H1 (cell line): ENCODE data around the gene LHFPL2. TPM values are rescaled to one million over a fixed set of nuclear protein-coding genes. Genes with fewer than 3 reads are reported as not detected.
A peak's percentile ranks its signal among the peaks of the same experiment; 100 is the strongest.

Source experiments
- CTCF ChIA-PET: fragments of 300-600 bp; sonication (Branson Sonifier 250); formaldehyde crosslinking; loops from one replicate; lab custom pipeline; 2021; ENCODE audit not compliant: partially characterized antibody; lab: Charles Lee
- POLR2A ChIA-PET: fragments of 300-600 bp; sonication (Branson Sonifier 250); formaldehyde crosslinking; loops from one replicate; lab custom pipeline; 2021; ENCODE audit warnings: inconsistent platforms; ENCODE audit not compliant: partially characterized antibody; lab: Charles Lee
- DNase-seq, 2 experiments: peaks; one replicate each; pipeline versions ENCODE4 v3.0.0 to v3.0.0-alpha.2; 2010 to 2022; ENCODE audit warnings: low spot score in 2 of 2, low read depth in 1 of 2, mixed read lengths in 1 of 2
- FAIRE-seq: peaks from 2 replicates; lab custom pipeline; 2011; peaks lifted over from hg19 to GRCh38; lab: Jason Lieb, UNC
- H2AFZ ChIP-seq: 2 replicates; pipeline ENCODE4 v1.8.1; 2012; ENCODE audit warnings: low read length, inconsistent platforms
- H2AK5ac ChIP-seq: 2 replicates; pipeline ENCODE4 v1.6.1; 2013; ENCODE audit warnings: low read depth, low read length
- H2BK120ac ChIP-seq: replicated peaks from 2 replicates; pipeline ENCODE3; 2013; ENCODE audit warnings: low read depth, low read length, inconsistent platforms
- H2BK12ac ChIP-seq: 2 replicates; pipeline ENCODE4 v1.6.1; 2013; ENCODE audit warnings: low read depth, low read length
- H2BK15ac ChIP-seq: 2 replicates; pipeline ENCODE4 v1.6.1; 2013; ENCODE audit warnings: low read length
- H2BK20ac ChIP-seq: 2 replicates; pipeline ENCODE4 v1.6.1; 2013; ENCODE audit warnings: low read length
- H2BK5ac ChIP-seq: 2 replicates; pipeline ENCODE4 v1.6.1; 2013; ENCODE audit warnings: low read depth, low read length
- H3K14ac ChIP-seq: 2 replicates; pipeline ENCODE4 v1.6.1; 2013; ENCODE audit warnings: inconsistent platforms; ENCODE audit not compliant: insufficient read length
- H3K18ac ChIP-seq: 2 replicates; pipeline ENCODE4 v1.6.1; 2013; ENCODE audit warnings: low read length; ENCODE audit errors: extremely low read depth
- H3K23ac ChIP-seq: 2 replicates; pipeline ENCODE4 v1.6.1; 2013; ENCODE audit warnings: inconsistent platforms; ENCODE audit not compliant: insufficient read length
- H3K23me2 ChIP-seq: 2 replicates; pipeline ENCODE4 v1.6.1; 2013; ENCODE audit warnings: low read depth, low read length
- H3K27ac ChIP-seq: 2 replicates; pipeline ENCODE4 v1.6.1; 2011; ENCODE audit warnings: low read depth, low read length, inconsistent platforms
- H3K27me3 ChIP-seq, 4 experiments: replicated peaks in 1 of 4; 1 replicate in 1 of 4; 2 replicates in 3 of 4; pipeline versions ENCODE4 v1.6.1 to v1.8.1; 2011 to 2013; ENCODE audit warnings: low read length in 3 of 4, mild to moderate bottlenecking in 3 of 4, inconsistent platforms in 2 of 4, mixed read lengths in 2 of 4, moderate library complexity in 1 of 4; ENCODE audit not compliant: control insufficient read depth in 3 of 4, insufficient read depth in 3 of 4; ENCODE audit errors: extremely low read depth in 1 of 4
- H3K36me3 ChIP-seq, 4 experiments: 2 replicates each; pipeline versions ENCODE4 v1.6.1 to v1.8.1; 2011 to 2013; ENCODE audit warnings: mild to moderate bottlenecking in 4 of 4, low read length in 3 of 4, moderate library complexity in 2 of 4, control low read depth in 1 of 4, inconsistent platforms in 1 of 4; ENCODE audit not compliant: insufficient read depth in 4 of 4, control insufficient read depth in 2 of 4
- H3K4ac ChIP-seq: replicated peaks from 2 replicates; pipeline ENCODE3; 2013; ENCODE audit warnings: low read length, low read depth, mixed read lengths, inconsistent platforms; ENCODE audit not compliant: insufficient read length
- H3K4me1 ChIP-seq, 4 experiments: replicated peaks in 1 of 4; 1 replicate in 1 of 4; 2 replicates in 3 of 4; pipeline versions ENCODE4 v1.6.1 to v1.8.1; 2011 to 2013; ENCODE audit warnings: low read length in 3 of 4, inconsistent platforms in 2 of 4, mixed read lengths in 1 of 4; ENCODE audit not compliant: insufficient read depth in 4 of 4, control insufficient read depth in 3 of 4
- H3K4me2 ChIP-seq, 2 experiments: 2 replicates each; pipeline versions ENCODE4 v1.6.1 to v1.8.1; 2011 to 2013; ENCODE audit warnings: low read depth in 2 of 2, low read length in 2 of 2, control low read depth in 1 of 2, inconsistent platforms in 1 of 2, mild to moderate bottlenecking in 1 of 2; ENCODE audit not compliant: insufficient read depth in 1 of 2
- H3K4me3 ChIP-seq, 4 experiments: fragments of 200-600, 300-600 bp in 1 of 4; sonication (generic), shearing (Covaris generic), sonication (Bioruptor Twin) in 1 of 4; 2 replicates each; pipeline versions ENCODE4 v1.5.1 to v1.8.1; 2011 to 2016; ENCODE audit warnings: low read length in 4 of 4, low read depth in 3 of 4, control low read depth in 2 of 4, inconsistent platforms in 2 of 4, mild to moderate bottlenecking in 2 of 4, mixed read lengths in 1 of 4, moderate library complexity in 1 of 4; ENCODE audit not compliant: insufficient read depth in 2 of 4; ENCODE audit errors: extremely low read depth in 1 of 4
- H3K56ac ChIP-seq: replicated peaks from 2 replicates; pipeline ENCODE3; 2013; ENCODE audit warnings: low read depth, mild to moderate bottlenecking, mixed read lengths, low read length, inconsistent platforms; ENCODE audit not compliant: insufficient read length
- H3K79me1 ChIP-seq: 2 replicates; pipeline ENCODE4 v1.6.1; 2013; ENCODE audit warnings: low read depth, low read length, control low read depth
- H3K79me2 ChIP-seq, 2 experiments: 2 replicates each; pipeline versions ENCODE4 v1.6.1 to v1.8.1; 2012 to 2013; ENCODE audit warnings: low read length in 2 of 2, mild to moderate bottlenecking in 2 of 2, inconsistent platforms in 1 of 2; ENCODE audit not compliant: insufficient read depth in 2 of 2, control insufficient read depth in 1 of 2
- H3K9ac ChIP-seq, 4 experiments: replicated peaks in 1 of 4; 1 replicate in 1 of 4; 2 replicates in 3 of 4; pipeline versions ENCODE4 v1.6.1 to v1.8.1; 2011 to 2013; ENCODE audit warnings: low read depth in 3 of 4, low read length in 3 of 4, control low read depth in 2 of 4, mild to moderate bottlenecking in 2 of 4, moderate library complexity in 2 of 4, inconsistent platforms in 1 of 4; ENCODE audit errors: extremely low read depth in 1 of 4
- H3K9me3 ChIP-seq, 2 experiments: 2 replicates each; pipeline versions ENCODE4 v1.6.1 to v1.8.1; 2012 to 2013; ENCODE audit warnings: mild to moderate bottlenecking in 2 of 2, moderate library complexity in 2 of 2, control low read depth in 1 of 2, inconsistent platforms in 1 of 2, low read depth in 1 of 2, low read length in 1 of 2, mixed read lengths in 1 of 2; ENCODE audit not compliant: insufficient read depth in 2 of 2
- H4K20me1 ChIP-seq, 2 experiments: replicated peaks in 1 of 2; 2 replicates each; pipeline versions ENCODE3 to v1.8.1; 2011 to 2013; ENCODE audit warnings: inconsistent platforms in 2 of 2, low read length in 2 of 2, mild to moderate bottlenecking in 1 of 2; ENCODE audit not compliant: insufficient read depth in 2 of 2, control insufficient read depth in 1 of 2
- H4K5ac ChIP-seq: 2 replicates; pipeline ENCODE4 v1.6.1; 2013; ENCODE audit warnings: low read length, low read depth, mixed read lengths, inconsistent platforms; ENCODE audit not compliant: insufficient read length
- H4K8ac ChIP-seq: 2 replicates; pipeline ENCODE4 v1.8.0; 2013; ENCODE audit warnings: mild to moderate bottlenecking, moderate library complexity, low read length, inconsistent platforms; ENCODE audit not compliant: insufficient read depth; ENCODE audit errors: extremely low read depth
- H4K91ac ChIP-seq: replicated peaks from 2 replicates; pipeline ENCODE3; 2013; ENCODE audit warnings: low read length, mixed read lengths, inconsistent platforms; ENCODE audit not compliant: insufficient read length
- CBX8 ChIP-seq: fragments of 300-800, 300-1000 bp; sonication (generic); IDR thresholded peaks from 2 replicates; pipeline ENCODE4 v1.7.1; 2016; ENCODE audit warnings: low read depth, low read length, borderline replicate concordance
- CHD1 ChIP-seq: IDR thresholded peaks from 2 replicates; pipeline ENCODE4 v1.6.1; 2012; ENCODE audit warnings: low read depth, low read length, improper control_type of control experiment
- JUN ChIP-seq: IDR thresholded peaks from 2 replicates; pipeline ENCODE4 v1.6.1; 2011; ENCODE audit warnings: low read depth, mild to moderate bottlenecking, improper control_type of control experiment, low read length
- KDM5A ChIP-seq: fragments of 200-600 bp; IDR thresholded peaks from 2 replicates; pipeline ENCODE4 v1.7.1; 2012; ENCODE audit warnings: mild to moderate bottlenecking, low read length, inconsistent platforms, mixed read lengths
- PHF8 ChIP-seq: fragments of 200-600 bp; sonication (generic); conservative IDR thresholded peaks from 2 replicates; pipeline ENCODE4 v1.7.1; 2012; ENCODE audit warnings: low read depth, mild to moderate bottlenecking, inconsistent platforms, low read length, moderate library complexity
- POU5F1 ChIP-seq: IDR thresholded peaks from 2 replicates; pipeline ENCODE4 v1.6.1; 2011; ENCODE audit warnings: low read depth, mild to moderate bottlenecking, low read length, moderate library complexity
- RFX5 ChIP-seq: IDR thresholded peaks from 2 replicates; pipeline ENCODE4 v1.6.1; 2011; ENCODE audit warnings: low read depth, low read length, improper control_type of control experiment, borderline replicate concordance
- SP2 ChIP-seq: IDR thresholded peaks from 2 replicates; pipeline ENCODE4 v1.6.1; 2012; ENCODE audit warnings: mild to moderate bottlenecking, low read length, inconsistent platforms
- SP4 ChIP-seq: IDR thresholded peaks from 2 replicates; pipeline ENCODE4 v1.6.1; 2012; ENCODE audit warnings: low read length, inconsistent platforms
- SRF ChIP-seq: IDR thresholded peaks from 2 replicates; pipeline ENCODE4 v1.6.1; 2011; ENCODE audit warnings: mild to moderate bottlenecking, low read depth, low read length, moderate library complexity
- SUZ12 ChIP-seq: fragments of 200-600 bp; sonication (generic); IDR thresholded peaks from 2 replicates; pipeline ENCODE4 v1.6.1; 2012; ENCODE audit warnings: mild to moderate bottlenecking, inconsistent platforms, low read length, moderate library complexity, mixed read lengths
- TBP ChIP-seq: IDR thresholded peaks from 2 replicates; pipeline ENCODE4 v1.6.1; 2011; ENCODE audit warnings: low read depth, low read length, improper control_type of control experiment
- TCF12 ChIP-seq: IDR thresholded peaks from 2 replicates; pipeline ENCODE4 v1.6.1; 2011; ENCODE audit warnings: low read depth, mild to moderate bottlenecking, low read length
- ZNF274 ChIP-seq: IDR thresholded peaks from 2 replicates; pipeline ENCODE4 v1.7.0; 2012; ENCODE audit warnings: low read length, borderline replicate concordance; ENCODE audit errors: extremely low read depth
- WGBS, 2 experiments: shearing (Covaris generic) in 1 of 2; methylation state at CpG; one replicate each; pipeline versions ENCODE4 v1.1.6 to v1.1.7; 2013 to 2015; ENCODE audit warnings: low lambda C conversion rate in 2 of 2, mixed read lengths in 2 of 2, inconsistent platforms in 1 of 2, low coverage in 1 of 2, missing lambda C conversion rate in 1 of 2; ENCODE audit not compliant: insufficient replicate concordance in 2 of 2, insufficient coverage in 1 of 2, insufficient read length in 1 of 2; ENCODE audit errors: extremely low coverage in 1 of 2, missing lambda C conversion rate in 1 of 2; 5-methylcytosine and 5-hydroxymethylcytosine counted together
- polyA plus RNA-seq, 7 experiments: library from polyadenylated mRNA; depleted of rRNA in 3 of 7; stranded (reverse) in 5 of 7; unstranded in 2 of 7; fragments of >200 nt in 5 of 7; fragments of 200-250 nt in 2 of 7; gene quantifications; 1 replicate in 5 of 7; 2 replicates in 1 of 7; 4 replicates in 1 of 7; pipeline versions ENCODE4 v1.2.1 to v1.2.3, GENCODE V29; 2011 to 2013; ENCODE audit warnings: missing spikeins in 2 of 7, mixed read lengths in 2 of 7
- total RNA-seq: library from RNA; stranded (reverse); fragmentation: NEBNext Ultra II Directional; extraction: Animal tissue kit (Norgen Biotek cat#: 25700); gene quantifications from 2 replicates; pipeline ENCODE4 v1.2.1, GENCODE V29; 2021
- TF ChIP-seq, protein P1 (sequence below): IDR thresholded peaks from 2 replicates; pipeline ENCODE4 v1.6.1; 2011; ENCODE audit warnings: low read length, improper control_type of control experiment

Gene LHFPL2
- total and polyA plus RNA-seq, 2 of the 8 experiments (the other 6 are each of a cell fraction or from before 2014, with no cell fraction given) = 9.6 to 43.0 TPM

DNA sequence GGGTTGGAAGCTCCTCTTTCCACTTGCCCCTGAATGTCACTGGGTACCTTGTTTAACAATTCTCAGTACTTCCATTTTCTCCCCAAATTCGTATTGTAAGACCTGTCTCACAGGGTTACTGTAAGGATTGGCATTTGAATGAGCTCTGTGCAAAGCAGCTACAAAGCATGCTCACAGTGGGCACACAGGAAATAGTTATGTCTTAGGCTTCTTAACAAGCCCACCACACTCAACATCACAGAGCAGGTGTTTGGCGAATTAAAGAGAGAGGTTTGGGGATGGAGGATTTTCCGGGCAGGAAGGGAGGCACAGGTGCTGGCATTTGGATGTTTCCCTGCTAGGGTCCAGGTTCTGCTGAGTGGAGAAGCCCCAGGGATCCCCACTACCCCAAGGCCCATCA lies 17.0 kb upstream of the LHFPL2 start:
- 84% methylated on average over 3 of the region's 3 CpGs; no CpG with 5 or more reads in 1 of the 2 experiments for WGBS, 2 experiments
- no peaks in the 10 kb centered on the region for H3K23me2 ChIP-seq
- no peak overlapping the region for H3K18ac ChIP-seq
- no peaks in the 10 kb centered on the region for H3K9me3 ChIP-seq
- no peak overlapping the region for H4K91ac ChIP-seq
- H3K4me1 ChIP-seq = peaks cover 0 to 2% (median 0%) of the 10 kb centered on the region in 4 experiments; a peak in 1 of 7 replicates
- no peak overlapping the region for H2BK12ac ChIP-seq
- ChIA-PET POLR2A (interaction anchor here (3.2 kb wide), 1 partner anchor 17 kb away, joined by 11 read pairs; the partner anchor contains the start of gene LHFPL2), CTCF (interaction anchor here (0.9 to 2.2 kb wide), 3 partner anchors 11 to 132 kb away, joined by 3 to 5 read pairs (median 3); no protein-coding TSS in a partner anchor)
- no peak overlapping the region for H3K4ac ChIP-seq
- no peak overlapping the region for H3K23ac ChIP-seq
- H3K79me1 ChIP-seq = no peaks in the 10 kb centered on the region
- H2AK5ac ChIP-seq = no peak overlapping the region
- H3K27ac ChIP-seq = no peak overlapping the region
- H2BK120ac ChIP-seq = no peak overlapping the region
- no peak overlapping the region for H4K8ac ChIP-seq
- no peaks in the 10 kb centered on the region for H3K27me3 ChIP-seq
- no peak overlapping the region for H3K4me2 ChIP-seq
- no peaks in the 10 kb centered on the region for H3K36me3 ChIP-seq
- no peak overlapping the region for H3K14ac ChIP-seq
- DNase-seq (no peak), FAIRE-seq (no peak)
- no peaks in the 10 kb centered on the region for H4K20me1 ChIP-seq
- no peak overlapping the region for H3K9ac ChIP-seq
- H3K79me2 ChIP-seq = no peaks in the 10 kb centered on the region
- H3K4me3 ChIP-seq = no peak overlapping the region
- H2BK20ac ChIP-seq = no peak overlapping the region
- H2BK15ac ChIP-seq = no peak overlapping the region
- H4K5ac ChIP-seq = no peak overlapping the region
- no peak overlapping the region for H2BK5ac ChIP-seq
- peak overlapping the region; percentile 64; the same call in 1 of the 2 replicates for H2AFZ ChIP-seq
- no peak overlapping the region for H3K56ac ChIP-seq
- no peak for TF ChIP-seq KDM5A
- TF ChIP-seq SP4 = no peak
- TF ChIP-seq TCF12 = no peak
- TF ChIP-seq SUZ12 = no peak
- TF ChIP-seq CHD1 = no peak
- no peak for TF ChIP-seq PHF8
- no peak for TF ChIP-seq JUN
- TF ChIP-seq SP2 = no peak
- TF ChIP-seq POU5F1 = no peak
- TF ChIP-seq TBP = no peak
- TF ChIP-seq, protein P1, sequence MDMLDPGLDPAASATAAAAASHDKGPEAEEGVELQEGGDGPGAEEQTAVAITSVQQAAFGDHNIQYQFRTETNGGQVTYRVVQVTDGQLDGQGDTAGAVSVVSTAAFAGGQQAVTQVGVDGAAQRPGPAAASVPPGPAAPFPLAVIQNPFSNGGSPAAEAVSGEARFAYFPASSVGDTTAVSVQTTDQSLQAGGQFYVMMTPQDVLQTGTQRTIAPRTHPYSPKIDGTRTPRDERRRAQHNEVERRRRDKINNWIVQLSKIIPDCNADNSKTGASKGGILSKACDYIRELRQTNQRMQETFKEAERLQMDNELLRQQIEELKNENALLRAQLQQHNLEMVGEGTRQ = no peak
- no peak for TF ChIP-seq SRF
- no peak for TF ChIP-seq CBX8
- TF ChIP-seq RFX5 = no peak
- TF ChIP-seq ZNF274 = no peak
